ENCODE measurements around the gene PDE2A.

Gene PDE2A

GRCh38 chr11:72653649-72654048 is 20.6 kb downstream of the PDE2A start:
- no peak for TF ChIP-seq CTCF (IDR thresholded peaks at IDR 0.05; ENCODE audit: extremely low read depth, missing control alignments)
- no peak for DNase-seq (ENCODE audit: low spot score)

- no peak for TF ChIP-seq CTCF (IDR thresholded peaks at IDR 0.05; ENCODE audit: extremely low read depth, missing control alignments)
- no peak for DNase-seq (ENCODE audit: low spot score)
Measured at GRCh38 chr11:72652873-72653630, 21.2 kb downstream of the PDE2A start.

- no peak for DNase-seq (ENCODE audit: low spot score)
- TF ChIP-seq CTCF (IDR thresholded peaks at IDR 0.05; ENCODE audit: extremely low read depth, missing control alignments) = no peak
Measured at GRCh38 chr11:72652133-72652532, 22.1 kb downstream of the PDE2A start.

- DNase-seq (ENCODE audit: low spot score) = no peak
Measured at GRCh38 chr11:72649215-72649976, 24.8 kb downstream of the PDE2A start.

GRCh38 chr11:72648384-72649136 is 25.7 kb downstream of the PDE2A start:
- DNase-seq (ENCODE audit: low spot score) = no peak
- TF ChIP-seq CTCF (IDR thresholded peaks at IDR 0.05; ENCODE audit: extremely low read depth, missing control alignments) = no peak

More at GRCh38 chr11:72649215-72649976, 24.8 kb downstream of the PDE2A start:
- TF ChIP-seq CTCF (IDR thresholded peaks at IDR 0.05; ENCODE audit: extremely low read depth, missing control alignments) = no peak

GRCh38 chr11:72647882-72648281 is 26.3 kb downstream of the PDE2A start:
- DNase-seq (ENCODE audit: low spot score) = no peak
- TF ChIP-seq CTCF (IDR thresholded peaks at IDR 0.05; ENCODE audit: extremely low read depth, missing control alignments) = no peak

GRCh38 chr11:72646472-72646871 is 27.8 kb downstream of the PDE2A start:
- no peak for DNase-seq (ENCODE audit: low spot score)
- no peak for TF ChIP-seq CTCF (IDR thresholded peaks at IDR 0.05; ENCODE audit: extremely low read depth, missing control alignments)

Data from GM20000 (cell line).